Gastrocnemius medialis (tissue), 4 donors: ENCODE measurements around the gene HBA1.

Experiments
- POLR2A ChIP-seq, 2 donors: fragments of 450-650 bp; IDR thresholded peaks; one replicate each; pipeline ENCODE4 v1.6.1; 2017; ENCODE audit warnings: antibody characterized with exemption in 2 of 2, mild to moderate bottlenecking in 2 of 2, moderate library complexity in 2 of 2
- TF ChIP-seq, protein P1 (sequence below), 5 experiments: fragments of 450-650 bp in 3 of 5; fragments of 200-600 bp in 2 of 5; sonication (generic) in 2 of 5; IDR thresholded peaks in 4 of 5; conservative IDR thresholded peaks in 1 of 5; 1 replicate in 4 of 5; 2 replicates in 1 of 5; pipeline ENCODE4 v1.5.1; 2016 to 2019; ENCODE audit warnings: antibody characterized with exemption in 5 of 5, mild to moderate bottlenecking in 3 of 5, moderate library complexity in 3 of 5

DNA sequence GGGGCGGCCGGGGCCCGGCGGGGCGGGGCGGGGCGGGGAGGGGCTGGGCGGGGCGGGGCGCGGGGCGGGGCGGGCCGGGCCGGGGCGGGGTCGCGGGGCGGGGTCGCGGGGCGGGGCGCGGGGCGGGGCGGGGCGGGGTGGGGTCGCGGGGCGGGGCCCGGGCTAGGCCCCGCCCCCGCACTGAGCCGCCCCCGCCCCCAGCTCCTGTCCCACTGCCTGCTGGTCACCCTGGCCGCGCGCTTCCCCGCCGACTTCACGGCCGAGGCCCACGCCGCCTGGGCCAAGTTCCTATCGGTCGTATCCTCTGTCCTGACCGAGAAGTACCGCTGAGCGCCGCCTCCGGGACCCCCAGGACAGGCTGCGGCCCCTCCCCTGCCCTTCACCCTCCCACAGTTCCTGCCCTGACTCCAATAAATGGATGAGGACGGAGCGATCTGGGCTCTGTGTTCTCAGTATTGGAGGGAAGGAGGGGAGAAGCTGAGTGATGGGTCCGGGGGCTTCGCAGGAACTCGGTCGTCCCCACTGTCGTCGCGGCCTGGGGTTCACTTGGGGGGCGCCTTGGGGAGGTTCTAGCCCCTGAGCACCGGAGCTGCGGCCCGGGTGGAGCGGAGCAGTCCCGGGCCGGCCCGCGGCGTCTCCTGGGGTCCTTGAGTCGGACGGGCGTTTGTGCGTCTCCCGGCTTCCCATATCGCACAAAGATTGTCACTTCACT lies 11.5 kb upstream of the HBA1 start:
- TF ChIP-seq, protein P1, sequence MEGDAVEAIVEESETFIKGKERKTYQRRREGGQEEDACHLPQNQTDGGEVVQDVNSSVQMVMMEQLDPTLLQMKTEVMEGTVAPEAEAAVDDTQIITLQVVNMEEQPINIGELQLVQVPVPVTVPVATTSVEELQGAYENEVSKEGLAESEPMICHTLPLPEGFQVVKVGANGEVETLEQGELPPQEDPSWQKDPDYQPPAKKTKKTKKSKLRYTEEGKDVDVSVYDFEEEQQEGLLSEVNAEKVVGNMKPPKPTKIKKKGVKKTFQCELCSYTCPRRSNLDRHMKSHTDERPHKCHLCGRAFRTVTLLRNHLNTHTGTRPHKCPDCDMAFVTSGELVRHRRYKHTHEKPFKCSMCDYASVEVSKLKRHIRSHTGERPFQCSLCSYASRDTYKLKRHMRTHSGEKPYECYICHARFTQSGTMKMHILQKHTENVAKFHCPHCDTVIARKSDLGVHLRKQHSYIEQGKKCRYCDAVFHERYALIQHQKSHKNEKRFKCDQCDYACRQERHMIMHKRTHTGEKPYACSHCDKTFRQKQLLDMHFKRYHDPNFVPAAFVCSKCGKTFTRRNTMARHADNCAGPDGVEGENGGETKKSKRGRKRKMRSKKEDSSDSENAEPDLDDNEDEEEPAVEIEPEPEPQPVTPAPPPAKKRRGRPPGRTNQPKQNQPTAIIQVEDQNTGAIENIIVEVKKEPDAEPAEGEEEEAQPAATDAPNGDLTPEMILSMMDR (IDR thresholded peaks at IDR 0.05 in 4 of 5, conservative IDR thresholded peaks at IDR 0.05 in 1 of 5), result no peak
- no peak for TF ChIP-seq POLR2A (IDR thresholded peaks at IDR 0.05)
